HG02885 (cell line): Measurements from ENCODE around the gene IDH2.
A peak's percentile ranks its signal among the peaks of the same experiment; 100 is the strongest.
"Not testable (repeated sequence)": the region's sequence is repeated elsewhere in the genome, so short reads cannot be mapped to it uniquely, and the experiment has no call there.

ENCODE experiments used
- ATAC-seq: cut with Tn5 transposase; IDR thresholded peaks from one replicate; pipeline ENCODE4 v1.9.1; 2021; ENCODE audit warnings: mild to moderate bottlenecking; ENCODE audit not compliant: unreplicated experiment, poor library complexity

Gene IDH2

GRCh38 chr15:90087454-90088154, 14.7 kb downstream of the IDH2 start:
- no peak for ATAC-seq

DNA sequence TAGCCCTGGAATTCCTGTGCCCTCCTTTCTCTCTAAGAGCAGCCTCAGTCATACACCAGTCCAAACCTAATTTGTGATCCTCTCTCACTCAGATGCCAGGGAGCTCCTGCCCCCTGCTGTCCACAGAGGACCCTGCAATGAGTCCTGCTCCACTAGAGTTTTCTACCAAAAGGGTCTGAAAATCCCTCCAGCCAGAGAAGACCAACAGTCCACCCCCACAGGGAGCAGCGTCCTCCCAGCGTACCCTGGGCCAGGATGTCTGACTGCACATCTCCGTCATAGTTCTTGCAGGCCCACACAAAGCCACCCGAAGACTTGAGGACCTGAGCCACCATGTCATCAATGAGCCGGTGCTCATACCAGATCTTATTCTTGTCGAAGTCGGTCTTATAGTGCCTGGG, 15.4 kb downstream of the IDH2 start:
- peak; percentile 53 for ATAC-seq

GRCh38 chr15:90085565-90085964, 16.7 kb downstream of the IDH2 start:
- ATAC-seq = no peak

DNA sequence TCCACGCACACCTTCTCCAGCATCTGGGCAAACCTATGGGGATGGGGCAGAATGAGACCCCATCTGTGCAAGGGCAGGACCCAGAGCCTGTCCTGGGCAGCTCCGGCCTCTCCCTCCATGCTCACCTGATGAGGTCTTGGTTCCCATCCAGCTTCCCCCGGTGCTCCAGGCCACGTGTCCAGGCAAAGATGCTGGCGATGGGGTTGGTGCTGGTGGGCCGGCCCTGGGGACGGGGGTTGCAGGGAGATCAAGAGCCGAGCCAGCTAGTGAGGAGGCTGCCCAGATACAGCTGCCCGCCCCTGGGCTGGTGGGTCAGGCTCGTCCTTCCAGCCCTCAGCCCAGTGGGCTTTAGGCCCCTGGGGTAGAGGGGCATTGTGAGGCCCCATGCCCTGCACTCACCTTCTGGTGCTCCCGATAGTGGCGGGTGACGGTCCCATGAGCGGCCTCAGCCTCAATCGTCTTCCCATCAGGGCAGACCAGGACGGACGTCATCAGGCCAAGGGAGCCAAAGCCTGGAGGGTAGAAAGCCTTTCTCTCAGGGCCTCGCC, 17.3 kb downstream of the IDH2 start:
- no peak for ATAC-seq

DNA sequence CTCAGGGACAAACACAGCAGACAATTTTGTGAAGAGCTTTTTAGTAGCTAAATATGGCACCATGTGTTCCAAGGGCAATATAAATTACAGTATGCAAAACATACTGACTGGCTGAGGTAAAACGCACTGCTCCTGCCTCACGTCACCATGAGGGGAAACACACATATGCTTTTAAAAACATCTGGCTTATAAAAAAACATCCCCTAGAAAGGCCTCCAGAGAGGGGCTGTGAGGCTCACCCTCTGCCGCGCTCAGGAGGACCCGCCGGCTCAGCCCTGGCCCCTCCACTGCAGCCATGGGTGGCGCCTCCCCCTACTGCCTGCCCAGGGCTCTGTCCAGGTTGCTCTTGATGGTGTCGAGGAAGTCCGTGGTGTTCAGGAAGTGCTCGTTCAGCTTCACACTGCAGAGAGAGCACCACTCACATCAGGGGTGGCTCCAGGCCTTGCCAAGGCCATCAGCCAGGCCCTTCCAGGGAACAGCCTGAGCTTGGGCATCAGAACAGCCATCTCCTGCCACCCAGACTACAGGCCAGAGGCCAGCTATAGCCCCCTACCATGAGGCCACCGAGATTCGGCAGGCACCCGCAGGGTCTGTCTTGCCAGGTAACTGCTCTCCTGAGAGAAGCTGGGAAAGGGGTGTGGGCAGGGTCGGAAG, 18.2 kb downstream of the IDH2 start:
- no peak for ATAC-seq

DNA sequence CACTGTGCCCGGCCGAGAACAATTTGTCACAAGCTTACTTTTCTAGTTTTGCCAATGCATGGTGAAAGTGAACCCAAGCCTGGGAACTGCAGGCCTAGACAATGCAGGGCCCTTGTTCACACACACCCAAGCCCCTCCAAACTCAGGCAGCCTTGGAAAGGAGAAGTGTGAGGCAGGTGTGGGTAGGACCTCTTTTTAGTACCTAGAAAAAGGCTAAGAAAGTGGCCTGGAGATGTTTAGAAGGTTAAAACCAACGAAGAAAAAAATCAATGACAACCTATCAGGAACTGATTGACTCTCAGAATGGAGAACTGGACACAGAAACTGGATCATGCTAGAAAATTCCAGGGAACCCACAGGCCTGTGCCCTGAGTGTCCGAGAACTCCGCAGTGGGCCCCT, 18.8 kb downstream of the IDH2 start:
- no peak for ATAC-seq

DNA sequence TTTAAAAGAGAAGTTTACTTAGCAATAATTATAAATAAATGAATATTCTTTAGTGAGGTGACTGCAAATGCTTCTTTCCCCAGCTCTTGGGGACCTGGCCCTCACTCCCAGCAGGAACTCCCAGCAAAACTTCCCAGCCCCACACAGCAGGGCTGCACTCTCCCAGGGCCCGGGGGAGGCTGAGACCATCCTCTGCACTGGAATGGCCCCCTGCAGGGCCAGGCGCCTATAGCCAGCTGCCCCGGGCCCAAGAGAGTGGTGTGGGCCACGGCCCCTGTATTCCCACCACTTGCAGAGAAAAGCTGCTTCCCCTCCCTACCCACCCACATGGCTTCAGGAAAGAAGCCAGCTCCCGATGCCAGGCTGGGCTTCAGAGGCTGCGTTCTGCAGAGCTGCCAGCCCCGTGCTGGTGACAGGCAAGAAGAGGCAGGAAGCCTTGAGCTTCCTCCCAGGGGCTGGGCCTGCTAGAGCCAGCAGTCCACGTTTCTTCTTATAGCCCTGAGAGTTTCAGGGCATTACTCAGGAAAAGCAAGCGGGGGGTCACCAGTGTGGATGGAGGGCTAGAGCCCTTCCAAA, 20.0 kb downstream of the IDH2 start:
- no peak for ATAC-seq

DNA sequence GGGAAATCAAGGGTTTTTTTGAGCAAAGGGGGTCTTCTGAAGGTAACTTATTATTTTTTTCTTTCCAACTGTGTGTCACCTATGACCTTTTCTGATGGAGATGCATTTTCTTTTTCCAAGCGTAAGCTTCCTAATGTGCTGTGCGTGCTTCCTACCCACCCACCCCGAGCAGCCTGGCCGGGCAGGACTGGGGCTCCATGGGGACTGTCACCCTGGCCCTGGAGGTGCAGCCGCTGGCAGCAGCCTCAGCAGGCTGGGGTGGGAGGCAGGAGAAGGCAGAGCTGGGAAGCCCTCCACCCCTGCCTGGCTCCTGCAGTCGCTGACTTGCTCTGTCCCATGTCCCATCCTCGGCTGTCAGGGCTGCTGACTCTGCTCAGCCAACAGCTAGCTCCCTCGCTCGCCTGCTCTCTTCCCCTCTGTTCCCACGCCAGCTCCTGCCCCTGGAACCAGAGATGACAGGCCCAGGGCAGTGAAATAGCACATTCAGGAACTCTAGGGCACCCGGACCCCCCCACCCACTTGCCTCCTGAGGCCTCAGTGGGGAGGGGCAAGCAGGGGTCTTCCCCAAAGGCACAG, 21.4 kb downstream of the IDH2 start:
- no peak for ATAC-seq

- no peak for ATAC-seq
These were observed 21.9 kb downstream of the IDH2 start for GRCh38 chr15:90080458-90080755.

GRCh38 chr15:90079619-90080457, 22.4 kb downstream of the IDH2 start:
- no peak for ATAC-seq

- no peak for ATAC-seq
These were observed 23.3 kb downstream of the IDH2 start for GRCh38 chr15:90078965-90079364.

GRCh38 chr15:90076716-90077115, 25.6 kb downstream of the IDH2 start:
- no peak for ATAC-seq

DNA sequence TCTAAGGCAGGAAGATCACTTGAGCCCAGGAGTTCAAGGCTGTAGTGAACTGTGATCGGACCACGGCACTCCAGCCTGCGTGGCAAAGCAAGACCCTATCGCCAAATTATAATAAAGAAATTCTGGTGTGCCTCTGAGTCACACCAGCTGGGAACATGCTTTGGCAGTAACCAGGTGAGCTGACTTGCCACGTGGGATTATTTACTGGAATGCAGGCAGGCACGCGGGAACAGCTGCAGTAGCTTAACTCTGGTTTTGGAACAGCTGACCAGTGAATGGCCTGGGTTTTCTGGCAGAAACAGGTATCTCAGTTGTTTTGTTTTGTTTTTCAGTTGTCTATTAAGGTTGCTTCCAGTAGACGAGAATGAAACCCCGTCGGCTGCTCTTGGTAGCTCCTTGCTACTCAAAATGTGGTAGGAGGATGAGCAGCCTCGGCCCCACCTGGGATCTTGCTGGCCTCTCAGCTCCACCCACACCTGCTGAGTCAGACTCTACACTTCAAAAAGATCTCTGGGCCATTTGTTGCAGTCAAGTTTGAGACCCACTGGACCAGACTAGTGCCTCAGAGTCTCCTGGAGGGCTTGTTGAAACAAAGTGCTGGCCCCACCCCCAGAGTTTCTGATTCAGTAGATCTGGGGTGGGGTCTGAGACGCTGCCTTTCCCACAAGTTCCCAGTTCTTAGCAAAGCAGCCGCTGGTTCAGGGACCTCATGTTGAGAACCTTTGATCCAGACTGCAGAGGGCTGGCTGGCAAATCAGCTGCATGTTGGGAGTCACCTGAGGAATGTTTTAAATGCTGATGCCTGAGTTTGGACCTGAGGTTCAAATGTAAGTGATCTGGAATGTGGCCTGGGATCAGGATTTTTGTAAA, 26.6 kb downstream of the IDH2 start:
- no peak for ATAC-seq

- ATAC-seq = no peak
These were observed 27.4 kb downstream of the IDH2 start for GRCh38 chr15:90074916-90075315.

DNA sequence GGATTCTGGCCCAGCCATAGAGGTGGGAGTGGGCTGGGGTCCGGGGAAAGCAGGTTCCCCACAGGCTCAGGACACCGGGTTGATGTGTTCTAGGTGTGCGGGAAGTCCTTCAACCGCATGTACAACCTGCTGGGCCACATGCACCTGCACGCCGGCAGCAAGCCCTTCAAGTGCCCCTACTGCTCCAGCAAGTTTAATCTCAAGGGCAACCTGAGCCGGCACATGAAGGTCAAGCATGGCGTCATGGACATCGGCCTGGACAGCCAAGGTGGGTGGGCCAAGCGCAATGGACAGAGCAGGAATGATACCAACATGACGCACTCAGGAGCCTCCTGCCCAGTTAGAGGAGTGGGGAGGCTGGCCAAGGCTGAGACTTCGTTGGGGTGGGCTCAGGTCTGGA, 28.2 kb downstream of the IDH2 start:
- ATAC-seq = no peak

DNA sequence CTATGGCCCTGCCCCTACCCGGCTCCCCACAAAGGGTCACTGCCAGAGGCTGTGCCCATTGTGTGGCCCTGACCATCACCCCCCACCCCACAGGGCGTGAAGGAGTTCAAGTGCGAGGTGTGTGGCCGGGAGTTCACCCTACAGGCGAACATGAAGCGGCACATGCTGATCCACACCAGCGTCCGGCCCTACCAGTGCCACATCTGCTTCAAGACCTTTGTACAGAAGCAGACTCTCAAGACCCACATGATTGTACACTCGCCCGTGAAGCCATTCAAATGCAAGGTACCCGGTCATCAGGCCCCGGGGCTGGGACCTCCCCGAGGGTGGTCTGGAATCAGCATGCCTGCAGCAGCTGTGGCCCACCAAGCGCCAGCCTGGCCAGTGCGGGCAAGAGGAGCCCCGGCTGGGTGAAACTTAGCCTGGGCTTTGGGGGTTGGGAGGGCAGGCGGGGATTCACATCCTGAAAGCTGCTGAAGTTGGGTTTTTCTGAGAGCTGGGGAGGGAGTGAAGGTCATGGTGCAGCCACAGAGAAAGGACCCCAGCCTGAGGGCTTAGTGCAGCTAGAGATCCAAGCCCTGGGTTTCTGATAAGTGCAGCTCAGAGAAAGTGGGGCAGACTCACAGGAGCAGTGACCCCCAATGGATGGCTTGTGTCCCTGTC, 29.2 kb downstream of the IDH2 start:
- no peak for ATAC-seq

- no peak for ATAC-seq
These were observed 31.0 kb downstream of the IDH2 start for GRCh38 chr15:90071220-90071807.

GRCh38 chr15:90070623-90071022, 31.6 kb downstream of the IDH2 start:
- not testable (repeated sequence) for ATAC-seq
